ENCODE results near the gene UBTF.

Gene UBTF

DNA sequence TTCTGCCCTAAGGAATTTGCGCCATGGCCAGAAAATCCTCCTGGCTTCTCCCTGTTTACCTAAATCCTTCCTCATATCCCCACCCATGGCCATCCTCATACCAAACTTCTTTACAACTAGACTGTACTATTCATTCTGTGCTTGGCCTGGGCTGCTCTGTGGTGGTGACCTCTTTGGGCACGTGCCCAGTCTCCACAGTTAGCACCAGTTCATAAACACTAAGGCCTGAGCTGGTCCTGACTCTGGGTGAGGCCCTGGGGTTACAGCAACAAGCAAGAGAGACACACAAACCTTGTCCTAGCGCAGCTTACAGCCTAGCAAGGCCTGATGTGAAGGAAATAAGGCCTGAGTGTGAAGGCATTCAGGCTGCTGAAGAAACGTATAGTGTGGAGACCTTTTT, 16.7 kb downstream of the UBTF start:
- in situ Hi-C loops (cut with HindIII; ENCODE audit: low sequenced_read_pairs), result loop anchor here (5.0 to 25.0 kb wide), 3 partner anchors 110 to 435 kb away; no protein-coding TSS in a partner anchor

DNA sequence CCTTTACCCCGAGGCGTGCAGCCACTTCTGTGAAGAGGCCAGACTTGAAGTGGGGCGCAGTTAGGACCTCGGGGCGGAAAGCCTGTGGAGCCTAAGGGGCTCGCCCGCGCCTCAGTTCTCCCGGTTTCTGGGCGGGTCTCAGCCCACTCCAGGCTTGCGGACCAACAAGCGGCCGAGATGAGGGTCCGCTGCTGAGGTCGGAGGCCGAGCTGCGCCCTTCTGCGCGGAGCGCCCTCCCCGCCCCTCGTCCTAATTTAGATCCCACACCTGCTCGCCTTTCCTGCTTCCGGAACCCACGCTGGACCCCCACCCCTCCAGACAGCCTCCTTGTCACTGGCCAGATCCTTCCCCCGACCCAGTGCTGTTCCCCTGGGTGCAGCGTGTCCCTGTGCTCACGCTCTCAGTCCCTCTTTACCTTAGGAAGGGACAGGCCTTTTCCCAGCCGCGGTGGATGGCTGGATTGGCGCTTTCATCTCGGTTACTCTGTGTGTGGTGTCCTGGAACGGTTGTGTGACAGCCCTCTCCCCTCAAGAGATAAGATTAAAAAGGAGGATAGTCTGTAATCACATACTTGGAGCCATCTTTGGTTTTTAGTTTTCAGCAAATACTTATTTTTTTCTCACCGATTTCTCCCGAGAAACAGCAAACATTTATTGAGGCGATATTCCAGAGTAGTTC, 18.9 kb downstream of the UBTF start:
- in situ Hi-C loops (cut with HindIII; ENCODE audit: low sequenced_read_pairs), result loop anchor here (5.0 to 25.0 kb wide), 3 partner anchors 112 to 437 kb away; no protein-coding TSS in a partner anchor

DNA sequence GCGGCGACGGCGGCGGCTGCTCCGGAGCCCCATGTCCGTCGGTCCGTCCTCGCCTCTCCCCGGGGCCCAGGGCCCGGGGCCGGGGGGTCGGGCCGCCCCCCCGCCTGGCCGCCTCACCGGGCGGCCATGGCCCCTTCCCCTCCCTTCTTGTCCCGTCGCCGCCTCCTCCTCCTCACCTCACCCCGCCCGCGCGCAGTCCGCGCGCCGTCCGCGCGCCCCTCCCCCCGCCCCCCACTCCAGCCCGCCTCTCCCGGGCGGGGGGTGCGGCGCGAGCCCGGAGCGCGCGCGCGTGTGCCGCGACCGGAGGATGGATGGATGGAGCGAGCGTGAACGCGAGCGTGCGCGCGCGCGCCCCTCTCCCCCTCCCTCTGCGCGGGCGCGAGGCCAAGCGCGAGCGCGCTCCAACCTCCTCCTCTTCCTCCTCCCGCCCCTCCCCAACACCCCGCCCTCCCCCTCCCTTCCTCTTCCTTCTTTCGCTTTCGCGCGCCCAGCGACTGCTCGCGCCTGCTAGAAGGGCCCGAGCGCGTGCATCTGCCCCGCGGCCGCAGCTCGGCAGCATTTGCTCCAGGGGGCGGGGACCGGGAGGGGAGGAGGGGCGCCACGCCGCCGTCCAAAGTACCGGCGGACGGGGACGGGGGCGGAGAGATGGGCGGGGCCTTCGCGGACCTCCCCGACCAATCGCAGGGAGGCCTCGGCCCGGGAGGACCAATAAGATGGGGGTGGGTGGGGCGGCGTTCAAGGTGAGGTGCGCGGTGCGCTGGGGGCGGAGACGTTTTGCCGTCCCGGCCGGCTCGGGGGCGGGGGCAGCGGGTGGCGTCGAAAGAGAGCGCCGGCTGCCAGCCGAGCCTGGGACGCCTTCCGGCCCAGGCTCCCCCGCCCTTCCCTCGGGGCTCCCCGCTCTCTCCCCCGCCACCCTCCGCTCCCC, 19.7 kb downstream of the UBTF start, which contains the start of gene ATXN7L3:
Gene ATXN7L3 (minus strand): TSS at position 332 of the 925 bp plus-strand sequence. CDS start 1,814 bp downstream, outside the sequence.
- in situ Hi-C loops (cut with HindIII; ENCODE audit: low sequenced_read_pairs), result loop anchor here (5.0 to 25.0 kb wide), 3 partner anchors 112 to 437 kb away; no protein-coding TSS in a partner anchor

DNA sequence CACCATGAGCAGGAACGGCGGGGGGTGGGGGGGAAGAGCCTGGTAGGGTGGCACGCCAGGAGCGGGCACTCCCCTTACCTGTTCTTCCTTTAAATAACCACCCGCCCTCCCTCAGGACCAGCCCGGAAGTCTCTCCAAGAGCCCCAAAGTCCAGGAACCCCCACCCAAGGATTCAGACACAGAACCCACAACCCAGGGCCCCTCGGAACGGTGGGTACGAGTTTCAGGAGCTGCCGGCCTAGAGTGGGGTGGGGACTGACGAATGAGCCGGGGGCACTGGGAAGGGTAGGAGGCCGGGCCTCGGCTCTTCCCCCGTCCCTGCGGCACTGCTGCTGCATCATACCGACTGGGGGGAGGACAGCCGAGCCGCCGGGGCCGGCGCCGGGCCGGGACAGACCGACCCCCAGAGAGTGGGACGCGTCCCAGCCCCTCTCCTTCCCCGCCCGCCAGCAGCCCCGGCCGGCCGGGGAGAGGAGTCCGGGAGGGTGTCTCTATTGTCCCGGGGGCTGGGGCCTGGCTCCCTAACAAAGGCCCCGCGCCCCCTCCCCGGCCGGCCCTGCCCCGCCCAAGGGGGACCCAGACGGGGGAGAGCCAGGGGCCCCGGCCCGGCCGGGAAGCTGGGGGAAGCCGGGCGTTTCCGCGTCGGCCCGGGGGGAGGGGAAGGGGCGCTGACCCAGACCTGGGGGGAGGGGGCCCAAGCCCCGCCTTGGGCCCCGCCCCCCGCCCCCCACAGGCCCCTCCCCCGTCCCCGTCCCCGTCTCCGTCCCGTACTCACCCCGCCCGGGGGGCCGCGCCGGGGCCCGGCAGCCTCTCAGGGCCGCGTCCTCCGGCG, 20.5 kb downstream of the UBTF start:
- in situ Hi-C loops (cut with HindIII; ENCODE audit: low sequenced_read_pairs), result no loop called here

DNA sequence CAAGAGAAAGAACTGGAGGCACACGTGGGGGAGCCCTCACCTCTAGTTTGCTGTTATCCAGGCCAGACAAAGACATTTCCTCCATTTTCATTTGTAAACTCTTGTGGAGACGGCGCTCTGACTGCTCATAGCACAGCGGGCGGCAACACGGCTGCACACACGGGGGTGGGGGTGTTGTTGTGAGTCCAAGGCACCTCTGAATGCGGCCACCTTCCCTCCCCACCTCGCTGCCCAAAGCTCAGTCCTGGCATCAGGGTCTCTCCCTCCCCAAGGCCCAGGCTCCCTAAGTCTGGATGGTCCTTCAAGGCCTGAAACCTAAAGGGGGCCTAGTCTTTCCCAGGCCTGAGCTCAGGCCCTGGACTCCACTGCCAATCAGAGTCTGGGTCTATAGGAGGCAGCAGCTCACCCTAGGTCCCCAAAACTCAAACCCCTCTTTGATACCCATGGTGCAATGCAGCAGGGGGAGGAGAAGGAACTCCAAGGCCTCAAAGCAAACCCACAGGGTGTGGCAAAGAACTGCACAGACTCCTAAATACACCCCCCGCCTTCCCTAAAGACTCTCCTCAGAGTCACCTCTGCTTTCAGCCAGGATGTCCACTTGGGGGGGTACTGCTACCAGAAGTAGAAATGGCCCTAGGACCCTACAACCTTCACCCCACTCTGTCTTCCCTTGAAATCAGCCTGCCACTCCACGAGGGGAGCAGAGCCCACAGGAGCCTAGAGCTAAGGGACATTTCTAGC, 21.3 kb downstream of the UBTF start:
- in situ Hi-C loops (cut with HindIII; ENCODE audit: low sequenced_read_pairs), result no loop called here

DNA sequence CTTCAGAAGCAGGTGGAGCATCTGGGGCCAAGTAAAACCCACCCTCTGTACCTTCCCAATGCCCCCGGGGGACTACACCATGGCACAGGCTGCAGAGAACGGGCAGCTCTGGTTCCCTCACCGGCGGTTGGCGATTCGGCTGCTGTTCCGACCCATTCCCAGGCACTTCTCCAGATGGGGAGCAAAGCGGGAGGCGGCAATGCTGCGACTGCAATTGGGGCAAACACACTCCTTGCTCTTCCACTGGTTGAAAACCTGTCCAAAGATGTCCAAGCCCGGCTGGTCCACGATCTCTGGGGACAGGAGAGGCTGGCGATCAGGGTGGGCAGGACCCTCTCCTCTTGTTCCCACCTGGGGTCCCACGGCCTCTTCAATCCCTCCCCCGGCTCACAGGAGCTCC, 22.4 kb downstream of the UBTF start:
- in situ Hi-C loops (cut with HindIII; ENCODE audit: low sequenced_read_pairs), result no loop called here

DNA sequence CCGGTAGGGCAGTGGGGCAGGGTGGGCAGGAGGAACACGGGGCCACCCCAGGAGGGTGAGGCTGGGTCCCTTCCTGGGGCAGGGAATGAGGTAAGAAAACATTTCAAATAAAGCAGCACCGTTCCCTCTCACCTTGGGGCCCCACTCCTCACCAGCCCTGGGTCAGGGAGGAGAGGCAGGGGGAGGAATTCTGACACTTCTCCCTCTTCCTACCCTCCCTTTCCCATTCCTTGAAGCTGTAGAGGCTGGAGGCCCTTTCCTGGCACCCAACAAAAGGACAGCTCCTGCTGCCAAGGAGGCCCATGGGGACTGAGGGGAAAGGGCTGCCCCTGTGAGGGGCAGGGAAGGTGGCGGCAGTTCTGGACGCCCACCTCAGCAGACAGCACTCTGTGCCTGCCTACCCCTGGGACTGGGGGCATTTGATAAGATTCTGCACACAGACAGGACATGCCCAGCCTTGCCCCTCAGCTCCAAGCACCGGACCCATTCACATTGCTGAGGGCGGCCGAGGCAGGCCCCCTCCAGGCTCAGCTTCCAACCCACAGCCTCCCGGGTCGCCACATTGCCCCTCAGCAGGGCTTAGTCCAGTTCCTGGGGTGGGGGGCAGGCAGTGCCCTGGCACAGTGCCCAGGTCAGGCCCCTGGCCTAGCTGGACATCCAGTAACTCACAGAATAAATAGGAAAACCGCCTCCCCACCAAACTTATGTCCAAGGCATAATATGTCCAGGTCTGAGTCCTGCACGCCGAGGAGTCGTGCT, 26.0 kb downstream of the UBTF start:
- in situ Hi-C loops (cut with HindIII; ENCODE audit: low sequenced_read_pairs), result no loop called here

DNA sequence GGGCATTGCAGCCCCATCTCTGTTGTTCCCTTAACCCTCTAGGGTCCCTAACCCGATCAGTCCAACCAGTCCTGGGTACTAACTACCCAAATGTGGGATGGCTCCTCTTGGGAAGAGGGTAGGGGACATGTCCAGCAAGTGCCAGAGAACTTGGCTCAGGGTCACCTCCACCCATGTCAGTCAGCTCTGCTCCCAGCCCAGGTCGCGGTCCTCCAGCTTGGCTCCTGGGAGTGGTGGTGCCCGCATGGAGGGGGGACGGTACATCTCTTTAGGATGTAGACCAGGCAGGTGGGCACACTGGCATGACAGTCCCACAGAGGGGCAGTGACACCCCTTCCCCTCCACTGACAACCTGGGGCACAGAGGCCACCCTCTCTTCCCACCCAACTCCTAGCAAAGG, 26.7 kb downstream of the UBTF start:
- in situ Hi-C loops (cut with HindIII; ENCODE audit: low sequenced_read_pairs), result no loop called here

DNA sequence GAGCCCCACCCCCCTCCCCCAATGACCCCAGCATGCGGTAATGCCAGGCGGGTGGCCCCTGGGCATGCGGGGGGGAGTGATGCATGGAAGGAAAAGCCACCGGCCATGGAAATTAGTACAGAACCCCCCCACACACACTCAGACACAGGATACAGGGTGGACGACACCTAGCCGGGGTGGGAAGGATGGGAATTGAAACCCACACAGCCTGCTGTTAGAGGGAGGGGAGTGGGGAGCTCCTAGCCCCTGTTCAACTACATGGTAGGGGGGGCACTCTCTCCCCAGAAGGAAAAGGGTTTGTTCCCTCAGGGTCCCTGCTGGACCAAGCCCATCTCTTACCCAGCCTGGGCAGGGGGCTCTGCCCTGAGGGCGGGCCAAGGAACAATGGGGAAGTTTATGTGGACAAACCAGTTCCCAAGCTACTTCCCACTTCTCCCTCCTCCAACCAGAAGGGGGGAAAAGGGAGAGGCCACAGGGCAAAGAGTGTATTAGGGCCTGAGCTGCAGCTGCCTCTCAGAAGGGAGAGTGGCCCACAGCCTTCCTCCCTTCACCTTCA, 27.5 kb downstream of the UBTF start:
- in situ Hi-C loops (cut with HindIII; ENCODE audit: low sequenced_read_pairs), result no loop called here

DNA sequence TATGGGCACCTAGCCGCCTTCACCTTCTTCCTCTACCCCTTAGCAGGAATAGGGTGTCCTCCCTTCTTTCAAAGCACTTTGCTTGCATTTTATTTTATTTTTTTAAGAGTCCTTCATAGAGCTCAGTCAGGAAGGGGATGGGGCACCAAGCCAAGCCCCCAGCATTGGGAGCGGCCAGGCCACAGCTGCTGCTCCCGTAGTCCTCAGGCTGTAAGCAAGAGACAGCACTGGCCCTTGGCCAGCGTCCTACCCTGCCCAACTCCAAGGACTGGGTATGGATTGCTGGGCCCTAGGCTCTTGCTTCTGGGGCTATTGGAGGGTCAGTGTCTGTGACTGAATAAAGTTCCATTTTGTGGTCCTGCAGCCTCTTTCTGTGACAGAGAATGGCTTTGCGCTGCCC, 28.1 kb downstream of the UBTF start:
- in situ Hi-C loops (cut with HindIII; ENCODE audit: low sequenced_read_pairs), result no loop called here

DNA sequence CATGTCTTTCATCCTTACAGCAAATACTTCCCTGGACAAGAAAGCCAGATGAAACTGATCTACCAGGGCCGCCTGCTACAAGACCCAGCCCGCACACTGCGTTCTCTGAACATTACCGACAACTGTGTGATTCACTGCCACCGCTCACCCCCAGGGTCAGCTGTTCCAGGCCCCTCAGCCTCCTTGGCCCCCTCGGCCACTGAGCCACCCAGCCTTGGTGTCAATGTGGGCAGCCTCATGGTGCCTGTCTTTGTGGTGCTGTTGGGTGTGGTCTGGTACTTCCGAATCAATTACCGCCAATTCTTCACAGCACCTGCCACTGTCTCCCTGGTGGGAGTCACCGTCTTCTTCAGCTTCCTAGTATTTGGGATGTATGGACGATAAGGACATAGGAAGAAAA, 29.0 kb downstream of the UBTF start:
- in situ Hi-C loops (cut with HindIII; ENCODE audit: low sequenced_read_pairs), result no loop called here

DNA sequence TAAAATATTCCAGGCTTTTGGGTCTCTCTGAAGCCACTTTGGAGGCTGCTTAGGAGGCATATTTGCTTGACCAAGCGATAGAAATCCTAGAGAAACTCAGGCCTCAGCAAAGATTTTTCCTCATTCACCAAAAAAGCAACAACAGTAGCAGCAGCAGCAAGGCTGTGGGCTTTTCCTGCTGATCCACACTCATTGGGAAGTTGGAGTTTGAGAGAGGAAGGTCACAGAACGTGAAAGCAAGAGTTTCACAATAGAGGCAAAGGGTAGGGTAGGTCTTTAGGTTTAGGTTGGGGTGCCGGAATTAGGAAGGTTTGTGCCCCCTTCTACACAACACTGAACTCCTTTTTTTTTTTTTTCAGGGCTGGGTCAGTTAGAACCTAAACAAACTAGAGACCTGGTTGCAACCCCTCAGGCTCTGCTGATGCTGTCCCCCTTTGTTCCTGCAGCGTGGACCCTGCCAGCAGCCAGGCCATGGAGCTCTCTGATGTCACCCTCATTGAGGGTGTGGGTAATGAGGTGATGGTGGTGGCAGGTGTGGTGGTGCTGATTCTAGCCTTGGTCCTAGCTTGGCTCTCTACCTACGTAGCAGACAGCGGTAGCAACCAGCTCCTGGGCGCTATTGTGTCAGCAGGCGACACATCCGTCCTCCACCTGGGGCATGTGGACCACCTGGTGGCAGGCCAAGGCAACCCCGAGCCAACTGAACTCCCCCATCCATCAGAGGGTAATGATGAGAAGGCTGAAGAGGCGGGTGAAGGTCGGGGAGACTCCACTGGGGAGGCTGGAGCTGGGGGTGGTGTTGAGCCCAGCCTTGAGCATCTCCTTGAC, 30.7 kb downstream of the UBTF start:
- in situ Hi-C loops (cut with HindIII; ENCODE audit: low sequenced_read_pairs), result no loop called here

DNA sequence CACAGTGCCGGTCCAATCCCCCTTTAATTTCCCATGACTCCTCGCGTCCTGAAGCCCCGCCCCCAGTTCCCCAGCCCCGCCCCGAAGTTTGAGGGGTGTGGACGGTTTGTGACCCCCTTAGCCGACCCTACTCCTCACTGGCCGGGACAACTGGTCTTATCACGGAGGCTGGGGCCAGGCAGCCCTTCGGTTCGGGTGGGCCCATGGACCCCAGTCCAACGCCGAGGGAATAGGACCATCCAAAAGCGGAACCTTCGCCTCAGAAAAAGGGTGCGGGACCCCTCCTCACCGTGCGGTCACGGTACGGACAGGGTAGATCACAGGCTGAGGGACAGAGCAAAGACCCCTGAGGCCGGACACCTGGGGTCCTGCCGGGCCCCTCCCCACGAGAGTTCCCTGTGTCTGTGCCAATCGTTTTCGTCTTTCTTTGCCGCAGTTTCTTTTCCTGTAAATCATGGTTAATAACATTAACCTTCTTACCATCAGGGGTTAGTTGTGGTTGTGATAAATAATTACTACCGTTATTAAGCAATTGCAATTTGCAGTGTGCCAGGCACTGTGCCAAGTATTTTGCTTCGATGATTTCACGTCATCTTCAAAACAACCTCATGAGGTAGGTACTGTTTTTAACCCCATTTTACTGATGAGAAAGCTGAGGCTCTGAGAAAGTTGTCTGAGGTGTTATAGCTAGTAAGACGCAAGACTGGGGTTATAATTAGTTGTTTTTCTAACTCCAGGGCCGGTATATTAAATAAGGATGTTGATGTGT, 32.2 kb downstream of the UBTF start:
- in situ Hi-C loops (cut with HindIII; ENCODE audit: low sequenced_read_pairs), result no loop called here

DNA sequence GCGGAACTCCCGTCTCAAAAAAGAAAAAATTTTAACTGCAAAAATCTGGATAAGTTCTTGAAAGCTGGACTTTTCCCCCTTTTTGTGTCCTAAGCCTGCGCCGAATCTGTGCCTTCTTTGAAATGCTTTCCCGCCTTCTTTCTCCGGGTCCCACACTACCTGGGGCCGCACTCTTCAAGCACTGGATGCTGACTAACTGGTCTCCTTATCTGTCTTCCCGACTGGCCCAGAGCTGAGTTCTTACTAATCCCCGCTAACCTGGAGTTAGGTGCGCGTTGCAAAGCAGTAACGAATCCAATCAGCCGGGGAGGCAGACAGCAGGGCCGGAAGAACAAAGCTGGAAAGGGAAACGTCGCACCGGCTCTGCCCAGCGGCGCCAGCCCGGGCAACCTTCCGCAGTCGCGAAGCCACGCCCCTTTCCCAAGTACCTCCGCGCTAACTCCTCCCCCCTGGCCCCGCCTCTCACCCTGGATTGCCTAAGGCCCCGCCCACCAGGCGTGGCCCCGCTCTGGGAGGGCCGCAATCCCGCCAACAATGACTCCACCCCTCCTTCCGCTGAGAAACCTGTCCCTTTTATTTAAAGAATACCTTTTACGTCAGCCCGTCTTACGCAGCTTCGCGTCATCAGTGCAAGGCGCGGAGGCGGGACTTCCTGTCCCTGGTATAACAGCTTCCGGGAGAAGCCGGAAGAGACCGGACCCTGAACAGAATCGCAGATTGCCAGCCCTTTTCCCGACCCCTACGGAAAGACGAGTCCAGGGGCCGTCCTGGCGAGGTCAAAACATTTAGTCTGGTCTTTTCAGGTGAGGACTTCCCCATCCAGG, 33.0 kb downstream of the UBTF start, which contains the start of gene TMUB2:
Gene TMUB2 (plus strand): TSS at position 666 of the 824 bp plus-strand sequence. CDS start 737 bp downstream, outside the sequence.
- in situ Hi-C loops (cut with HindIII; ENCODE audit: low sequenced_read_pairs), result no loop called here

DNA sequence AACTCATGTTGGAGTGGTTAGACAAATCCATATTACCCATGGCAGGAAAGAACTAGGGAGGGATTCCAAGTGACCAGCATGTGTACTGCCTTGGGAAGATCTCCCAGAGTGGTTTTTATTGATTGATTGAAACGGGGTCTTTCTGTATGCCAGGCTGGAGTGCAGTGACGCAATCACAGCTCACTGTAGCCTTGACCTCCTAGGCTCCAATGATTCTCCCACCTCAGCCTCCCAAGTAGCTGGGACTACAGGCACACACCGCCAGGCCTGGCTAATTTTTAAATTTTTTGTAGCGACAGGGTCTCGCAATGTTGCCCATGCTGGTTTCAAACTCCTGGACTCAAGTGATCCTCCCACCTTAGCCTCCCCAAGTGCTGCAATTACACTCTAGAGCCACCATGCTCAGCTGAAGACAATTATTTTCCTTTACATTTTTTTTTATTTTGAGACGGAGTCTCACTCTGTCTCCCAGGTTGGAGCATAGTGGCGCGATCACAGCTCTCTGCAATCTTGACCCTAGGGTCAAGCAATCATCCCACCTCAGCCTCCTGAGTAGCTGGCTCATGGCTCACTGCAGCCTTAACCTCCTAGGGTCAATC, 35.2 kb downstream of the UBTF start:
- in situ Hi-C loops (cut with HindIII; ENCODE audit: low sequenced_read_pairs), result no loop called here

DNA sequence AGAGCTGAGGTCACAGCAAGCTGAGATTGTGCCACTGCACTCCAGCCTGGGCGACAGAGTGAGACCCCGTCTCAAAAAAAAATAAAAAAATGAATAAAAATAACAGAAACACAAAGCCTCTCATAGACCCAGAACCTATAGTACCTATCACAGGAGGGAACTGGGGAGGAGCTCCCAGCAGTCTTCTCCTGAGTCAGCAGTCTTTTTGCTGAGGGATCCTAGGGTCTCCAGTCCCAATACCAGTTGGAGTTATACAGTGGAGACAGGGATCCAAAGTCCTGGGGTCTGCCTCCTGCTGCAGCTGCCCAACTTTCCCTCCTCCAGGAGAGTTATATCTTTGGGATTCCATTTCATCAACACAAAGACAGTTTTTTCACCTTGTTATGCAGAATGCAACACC, 36.5 kb downstream of the UBTF start:
- in situ Hi-C loops (cut with HindIII; ENCODE audit: low sequenced_read_pairs), result no loop called here
